HG02870 (cell line): ENCODE results near the gene AP4M1.
A peak's percentile ranks its signal among the peaks of the same experiment; 100 is the strongest.

Source experiments
- ATAC-seq: cut with Tn5 transposase; IDR thresholded peaks from one replicate; pipeline ENCODE4 v1.9.1; 2021; ENCODE audit warnings: mild to moderate bottlenecking, moderate library complexity; ENCODE audit not compliant: unreplicated experiment

AP4M1 gene

DNA sequence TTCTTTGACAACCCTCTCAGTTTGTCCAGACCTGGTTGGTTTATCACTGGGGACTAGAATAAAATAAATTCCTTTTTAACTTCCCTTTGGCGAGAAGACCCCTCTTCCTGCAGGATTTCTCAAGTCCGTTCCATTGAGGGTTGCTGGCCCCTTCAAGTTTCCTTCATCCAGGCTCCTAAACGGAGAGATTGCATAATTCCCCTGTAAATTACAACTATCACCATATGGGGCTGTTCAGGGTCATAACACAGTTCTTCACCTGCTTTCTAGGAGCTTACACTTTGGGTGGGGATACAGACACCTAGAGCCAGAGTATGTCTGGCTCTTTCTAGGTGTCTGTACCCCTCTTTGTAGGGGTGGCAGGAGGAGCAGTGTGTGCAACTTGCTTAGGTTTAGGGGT, 15.9 kb upstream of the AP4M1 start:
- ATAC-seq = no peak

DNA sequence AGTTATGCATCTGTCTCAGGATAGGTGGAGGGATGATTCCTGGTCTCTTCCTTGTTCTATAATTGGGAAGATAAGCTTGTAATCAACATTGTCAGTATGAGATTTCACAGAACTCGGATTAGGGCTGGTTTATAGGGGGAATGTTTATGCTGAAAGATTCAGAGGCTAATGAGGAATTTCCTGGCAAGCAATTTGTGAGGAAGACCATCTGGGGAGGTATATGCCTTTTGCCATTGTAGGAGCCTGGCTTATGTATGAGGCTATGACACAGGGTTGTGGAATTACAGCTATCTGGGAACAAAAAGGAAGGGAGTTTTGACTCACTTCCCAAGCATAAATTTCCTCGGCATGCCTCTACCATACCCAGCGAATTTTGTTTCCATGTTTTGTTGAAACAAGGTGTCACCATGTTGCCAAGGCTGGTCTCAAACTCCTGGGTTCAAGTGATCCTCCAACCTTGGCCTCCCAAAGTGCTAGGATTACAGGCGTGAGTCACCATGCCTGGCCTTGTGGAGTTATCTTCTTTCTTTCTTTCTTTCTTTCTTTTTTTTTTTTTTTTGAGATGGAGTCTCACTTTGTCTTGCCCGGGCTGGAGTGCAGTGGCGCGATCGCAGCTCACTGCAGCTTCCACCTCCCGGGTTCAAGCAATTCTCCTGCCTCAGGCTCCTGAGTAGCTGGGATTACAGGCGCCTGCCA, 14.2 kb upstream of the AP4M1 start:
- no peak for ATAC-seq

GRCh38 chr7:100088095-100088620, 13.3 kb upstream of the AP4M1 start:
- ATAC-seq = no peak

DNA sequence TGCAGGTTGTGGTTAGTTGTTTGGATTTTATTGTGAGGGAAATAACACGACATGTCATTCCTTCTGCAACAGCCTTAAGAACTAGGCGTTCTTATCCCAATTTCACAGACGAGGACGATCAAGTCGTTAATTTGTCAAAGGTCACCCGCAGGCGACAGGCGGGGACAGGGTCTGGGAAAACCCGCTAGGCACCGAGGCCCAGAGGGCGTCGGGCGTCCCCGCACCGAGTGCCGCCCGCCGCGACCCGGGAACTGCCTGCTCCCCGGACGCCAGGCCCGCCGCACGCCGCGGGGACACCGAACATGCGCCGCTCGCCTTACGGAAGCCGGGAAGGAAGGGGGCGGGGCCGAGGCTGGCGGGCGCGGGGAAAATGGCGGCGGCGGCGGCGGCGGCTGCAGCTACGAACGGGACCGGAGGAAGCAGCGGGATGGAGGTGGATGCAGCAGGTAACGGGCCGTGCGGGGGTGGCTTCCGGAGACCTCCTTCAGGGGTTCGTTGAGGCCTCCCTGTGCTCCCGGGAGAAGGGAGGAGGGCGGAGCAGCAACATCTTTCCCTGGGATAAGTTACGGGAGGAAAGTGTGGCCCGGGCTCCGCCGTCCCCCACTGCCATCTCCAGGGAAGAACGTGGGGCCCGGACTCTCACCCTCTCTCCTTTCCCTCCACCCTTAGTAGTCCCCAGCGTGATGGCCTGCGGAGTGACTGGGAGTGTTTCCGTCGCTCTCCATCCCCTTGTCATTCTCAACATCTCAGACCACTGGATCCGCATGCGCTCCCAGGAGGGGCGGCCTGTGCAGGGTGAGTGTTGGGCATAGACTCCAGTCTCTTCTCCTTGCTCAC, 12.6 kb upstream of the AP4M1 start, which contains the start of gene COPS6:
TSS of gene COPS6 (plus strand) at position 349 of the 837 bp plus-strand sequence. CDS start at position 371, 22 bp downstream.
- no peak for ATAC-seq

DNA sequence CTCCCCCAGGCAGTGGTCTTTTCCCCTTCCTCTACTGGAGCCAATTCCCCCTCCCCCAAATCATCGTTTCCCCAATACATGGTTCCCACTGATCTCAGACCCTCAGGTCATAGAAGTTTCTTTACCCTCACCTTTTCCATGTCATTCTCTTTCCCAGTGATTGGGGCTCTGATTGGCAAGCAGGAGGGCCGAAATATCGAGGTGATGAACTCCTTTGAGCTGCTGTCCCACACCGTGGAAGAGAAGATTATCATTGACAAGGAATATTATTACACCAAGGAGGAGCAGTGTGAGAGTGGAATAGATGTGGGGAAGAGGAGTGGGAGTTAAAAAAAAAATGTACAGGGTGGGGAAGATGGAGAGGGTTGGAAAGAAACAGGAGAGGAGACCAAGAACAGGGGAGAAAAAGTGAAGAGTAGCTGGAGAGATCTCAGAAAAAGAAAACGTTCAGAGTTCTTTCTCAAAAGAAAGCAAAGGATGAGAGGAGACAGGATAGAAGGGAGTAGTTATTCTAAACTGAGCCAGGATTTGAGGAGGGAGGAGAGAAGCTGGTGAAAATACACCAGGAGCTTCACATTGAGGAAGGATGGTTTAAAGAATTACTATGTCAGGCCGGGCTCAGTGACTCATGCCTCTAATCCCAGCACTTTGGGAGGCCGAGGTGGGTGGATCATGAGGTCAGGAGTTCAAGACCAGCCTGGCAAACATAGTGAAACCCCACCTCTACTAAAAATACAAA, 11.8 kb upstream of the AP4M1 start:
- ATAC-seq = no peak

DNA sequence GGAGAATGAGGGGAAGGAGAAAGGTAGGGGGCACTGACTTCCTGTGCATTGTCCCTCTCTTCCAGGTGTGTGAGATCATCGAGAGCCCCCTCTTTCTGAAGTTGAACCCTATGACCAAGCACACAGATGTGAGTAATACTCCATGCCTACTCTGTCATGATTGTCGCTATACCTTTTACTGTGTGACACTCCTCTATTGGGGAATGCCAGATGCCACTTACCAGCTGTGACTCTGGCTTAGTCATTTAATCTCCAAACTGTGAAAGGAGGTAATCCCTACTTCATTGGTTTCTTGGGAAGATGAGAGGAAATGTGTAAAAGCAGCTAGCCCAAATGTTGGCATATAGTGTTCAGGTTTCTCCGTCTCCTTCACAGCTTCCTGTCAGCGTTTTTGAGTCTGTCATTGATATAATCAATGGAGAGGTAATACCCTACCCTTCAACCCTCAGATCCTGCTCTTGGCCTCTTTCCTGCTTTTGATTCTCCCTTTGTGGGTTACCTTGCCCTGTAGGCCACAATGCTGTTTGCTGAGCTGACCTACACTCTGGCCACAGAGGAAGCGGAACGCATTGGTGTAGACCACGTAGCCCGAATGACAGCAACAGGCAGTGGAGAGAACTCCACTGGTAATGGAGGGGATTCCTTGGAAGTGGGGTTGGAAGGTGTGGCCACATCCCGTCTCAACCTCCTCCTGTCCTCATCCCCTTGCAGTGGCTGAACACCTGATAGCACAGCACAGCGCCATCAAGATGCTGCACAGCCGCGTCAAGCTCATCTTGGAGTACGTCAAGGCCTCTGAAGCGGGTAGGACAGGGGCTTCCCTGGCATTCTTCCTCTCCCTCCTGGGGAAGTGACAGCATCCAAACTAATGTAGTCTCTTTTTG, 10.7 kb upstream of the AP4M1 start:
- no peak for ATAC-seq

DNA sequence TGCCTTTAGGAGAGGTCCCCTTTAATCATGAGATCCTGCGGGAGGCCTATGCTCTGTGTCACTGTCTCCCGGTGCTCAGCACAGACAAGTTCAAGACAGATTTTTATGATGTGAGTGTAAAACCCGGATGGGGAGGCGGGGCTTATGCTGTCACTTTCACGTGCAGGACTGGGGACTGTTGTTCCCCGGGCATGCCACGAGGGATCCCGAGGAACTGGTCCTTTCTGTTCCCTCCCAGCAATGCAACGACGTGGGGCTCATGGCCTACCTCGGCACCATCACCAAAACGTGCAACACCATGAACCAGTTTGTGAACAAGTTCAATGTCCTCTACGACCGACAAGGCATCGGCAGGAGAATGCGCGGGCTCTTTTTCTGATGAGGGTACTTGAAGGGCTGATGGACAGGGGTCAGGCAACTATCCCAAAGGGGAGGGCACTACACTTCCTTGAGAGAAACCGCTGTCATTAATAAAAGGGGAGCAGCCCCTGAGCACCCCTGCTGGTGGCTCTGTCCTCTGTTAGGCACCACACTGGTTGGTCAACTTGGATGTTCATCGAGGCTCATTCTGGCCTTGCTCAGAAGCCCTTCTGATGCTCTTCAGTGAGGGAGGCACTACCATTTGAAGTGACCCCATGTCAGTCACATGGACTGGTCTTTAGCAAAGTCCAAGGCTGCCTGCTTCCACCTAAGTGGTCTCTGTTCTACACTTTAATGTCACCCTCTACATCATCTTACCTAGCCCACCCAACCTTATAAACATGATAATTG, 9.8 kb upstream of the AP4M1 start:
- no peak for ATAC-seq

DNA sequence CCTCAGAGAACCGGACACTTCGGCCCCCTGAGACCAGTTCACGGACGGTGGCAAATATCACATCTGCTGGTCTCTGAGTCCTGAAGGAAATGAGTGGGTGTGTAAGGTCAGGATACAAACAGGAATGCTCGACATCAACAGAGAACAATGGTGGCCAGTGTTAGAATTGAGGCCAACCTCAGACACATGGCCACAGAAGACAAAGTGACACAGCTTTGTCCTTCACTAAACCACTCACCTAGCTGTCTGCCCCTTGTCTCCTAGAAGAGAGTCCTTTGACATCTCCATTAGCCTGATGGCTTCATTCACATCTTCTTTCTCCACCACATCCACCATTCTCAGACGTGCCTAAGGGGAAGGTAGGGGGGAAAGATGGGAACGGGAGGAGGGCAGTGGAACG, 8.4 kb upstream of the AP4M1 start:
- ATAC-seq = no peak

GRCh38 chr7:100093498-100093897, 7.9 kb upstream of the AP4M1 start:
- ATAC-seq = no peak

- ATAC-seq = no peak
Measured at GRCh38 chr7:100093925-100094486, 7.4 kb upstream of the AP4M1 start.

GRCh38 chr7:100095289-100095688, 6.2 kb upstream of the AP4M1 start:
- no peak for ATAC-seq

DNA sequence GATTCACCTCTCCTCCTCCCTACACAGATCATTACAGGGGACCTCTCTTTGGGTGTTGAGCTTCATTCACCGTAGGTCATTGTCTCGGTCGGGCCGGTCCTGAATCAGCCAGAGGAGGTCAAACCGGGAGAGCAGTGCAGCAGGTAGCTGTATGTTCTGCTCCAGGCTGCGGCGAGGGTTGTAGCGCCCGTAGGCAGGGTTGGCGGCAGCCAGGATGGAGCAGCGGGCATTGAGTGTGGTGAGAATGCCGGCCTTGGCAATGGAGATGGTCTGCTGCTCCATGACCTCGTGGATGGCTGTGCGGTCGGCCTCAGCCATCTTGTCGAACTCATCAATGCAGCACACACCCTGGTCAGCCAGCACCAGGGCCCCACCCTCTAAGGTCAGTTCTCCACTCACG, 5.7 kb upstream of the AP4M1 start:
- no peak for ATAC-seq

DNA sequence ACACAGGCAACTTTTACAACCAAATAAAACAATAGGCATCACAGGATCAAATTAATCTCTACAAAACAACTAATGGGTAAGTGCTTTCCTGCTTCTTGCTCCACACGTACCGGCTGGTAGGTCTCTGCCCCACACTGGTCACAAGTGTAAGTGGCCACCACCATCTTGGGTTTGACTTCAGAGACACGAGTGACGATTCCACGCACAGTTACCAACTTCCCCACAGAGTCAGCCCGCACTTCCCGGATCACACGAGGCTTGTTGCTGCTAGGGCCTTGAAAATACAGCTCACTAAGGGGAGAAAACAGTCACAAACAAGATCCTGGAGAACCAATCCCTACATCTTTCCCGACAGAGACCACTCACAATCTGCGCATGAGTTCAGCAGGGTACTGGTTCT, 2.5 kb upstream of the AP4M1 start:
- no peak for ATAC-seq

GRCh38 chr7:100099452-100099851, 2.0 kb upstream of the AP4M1 start:
- ATAC-seq = no peak

GRCh38 chr7:100100420-100101015, 925 bp upstream of the AP4M1 start:
- peak; percentile 60 for ATAC-seq

DNA sequence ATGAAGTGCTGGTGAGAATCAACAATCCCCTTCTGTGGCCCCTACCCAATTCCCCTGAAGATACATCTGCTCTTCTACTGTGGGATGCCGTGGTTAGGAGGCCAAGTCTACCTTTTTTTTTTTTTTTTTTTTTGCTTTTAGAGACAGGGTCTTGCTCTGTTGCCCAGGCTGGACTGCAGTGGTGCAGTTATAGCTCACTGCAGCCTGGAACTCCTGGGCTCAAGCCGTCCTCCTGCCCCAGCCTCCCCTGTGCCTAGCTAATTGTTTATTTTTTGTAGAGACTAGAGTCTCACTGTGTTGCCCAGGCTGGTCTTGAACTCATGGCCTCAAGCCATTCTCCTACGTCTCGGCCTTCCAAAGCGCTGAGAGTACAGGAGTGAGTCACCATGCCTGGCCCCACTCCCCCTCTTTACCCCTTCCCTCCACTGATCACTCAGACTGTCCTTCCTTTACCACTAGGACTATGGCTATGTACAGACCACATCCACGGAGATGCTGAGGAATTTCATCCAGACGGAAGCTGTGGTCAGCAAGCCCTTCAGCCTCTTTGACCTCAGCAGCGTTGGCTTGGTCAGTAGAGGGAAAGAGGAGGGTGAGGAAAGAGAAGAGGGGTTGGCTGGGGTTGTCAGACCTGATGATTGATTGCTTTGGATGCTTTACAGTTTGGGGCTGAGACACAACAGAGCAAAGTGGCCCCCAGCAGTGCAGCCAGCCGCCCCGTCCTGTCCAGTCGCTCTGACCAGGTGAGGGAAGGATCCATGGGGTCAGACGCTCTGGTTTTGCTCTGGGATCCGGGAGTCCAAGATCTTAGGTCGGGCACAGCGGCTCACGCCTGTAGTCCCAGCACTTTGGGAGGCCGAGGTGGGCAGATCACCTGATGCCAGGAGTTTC, 1.8 kb downstream of the AP4M1 start:
- ATAC-seq = no peak

- ATAC-seq = no peak
Measured at GRCh38 chr7:100105534-100105933, 4.1 kb downstream of the AP4M1 start.

DNA sequence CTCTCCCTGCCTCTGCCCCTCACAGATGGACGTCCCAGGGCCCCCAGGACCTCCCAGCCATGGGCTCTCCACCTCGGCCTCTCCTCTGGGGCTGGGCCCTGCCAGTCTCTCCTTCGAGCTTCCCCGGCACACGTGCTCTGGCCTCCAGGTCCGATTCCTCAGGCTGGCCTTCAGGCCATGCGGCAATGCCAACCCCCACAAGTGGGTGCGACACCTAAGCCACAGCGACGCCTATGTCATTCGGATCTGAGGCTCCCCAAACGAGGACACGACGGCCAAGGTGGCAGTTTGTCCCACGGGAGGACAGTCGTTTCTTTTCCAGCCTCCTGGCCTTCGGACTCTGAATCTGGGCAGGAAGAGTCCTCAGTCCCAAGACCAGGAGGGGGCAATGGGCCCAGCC, 5.2 kb downstream of the AP4M1 start:
- ATAC-seq = no peak
